IPS DF 6.9 (cell line): ENCODE measurements around the gene EGFL7.

Experiments used
- DNase-seq: peaks from one replicate; pipeline ENCODE4 v3.0.0-alpha.2; 2013; ENCODE audit warnings: low read depth, low spot score
- H3K27ac ChIP-seq: one replicate; pipeline ENCODE4 v1.5.1; 2013; ENCODE audit warnings: low read length, control low read depth
- H3K27me3 ChIP-seq: 2 replicates; pipeline ENCODE4 v1.6.1; 2013; ENCODE audit warnings: mild to moderate bottlenecking, low read length; ENCODE audit not compliant: control insufficient read depth, insufficient read depth
- H3K36me3 ChIP-seq: 2 replicates; pipeline ENCODE4 v1.6.1; 2013; ENCODE audit warnings: low read length; ENCODE audit not compliant: control insufficient read depth, insufficient read depth
- H3K4me1 ChIP-seq: 2 replicates; pipeline ENCODE4 v1.6.1; 2013; ENCODE audit warnings: low read length; ENCODE audit not compliant: control insufficient read depth, insufficient read depth
- H3K4me3 ChIP-seq: 2 replicates; pipeline ENCODE4 v1.5.1; 2013; ENCODE audit warnings: mild to moderate bottlenecking, low read length
- H3K9me3 ChIP-seq: 2 replicates; pipeline ENCODE4 v1.6.1; 2013; ENCODE audit warnings: low read length, inconsistent platforms; ENCODE audit not compliant: control insufficient read depth, insufficient read depth
- WGBS: extraction: QIAGEN DNeasy Blood & Tissue Kit; methylation state at CpG from one replicate; pipeline ENCODE4 v1.1.7; 2013; ENCODE audit warnings: mixed read lengths, missing lambda C conversion rate; ENCODE audit not compliant: insufficient read length, insufficient coverage; 5-methylcytosine and 5-hydroxymethylcytosine counted together

EGFL7 gene

DNA sequence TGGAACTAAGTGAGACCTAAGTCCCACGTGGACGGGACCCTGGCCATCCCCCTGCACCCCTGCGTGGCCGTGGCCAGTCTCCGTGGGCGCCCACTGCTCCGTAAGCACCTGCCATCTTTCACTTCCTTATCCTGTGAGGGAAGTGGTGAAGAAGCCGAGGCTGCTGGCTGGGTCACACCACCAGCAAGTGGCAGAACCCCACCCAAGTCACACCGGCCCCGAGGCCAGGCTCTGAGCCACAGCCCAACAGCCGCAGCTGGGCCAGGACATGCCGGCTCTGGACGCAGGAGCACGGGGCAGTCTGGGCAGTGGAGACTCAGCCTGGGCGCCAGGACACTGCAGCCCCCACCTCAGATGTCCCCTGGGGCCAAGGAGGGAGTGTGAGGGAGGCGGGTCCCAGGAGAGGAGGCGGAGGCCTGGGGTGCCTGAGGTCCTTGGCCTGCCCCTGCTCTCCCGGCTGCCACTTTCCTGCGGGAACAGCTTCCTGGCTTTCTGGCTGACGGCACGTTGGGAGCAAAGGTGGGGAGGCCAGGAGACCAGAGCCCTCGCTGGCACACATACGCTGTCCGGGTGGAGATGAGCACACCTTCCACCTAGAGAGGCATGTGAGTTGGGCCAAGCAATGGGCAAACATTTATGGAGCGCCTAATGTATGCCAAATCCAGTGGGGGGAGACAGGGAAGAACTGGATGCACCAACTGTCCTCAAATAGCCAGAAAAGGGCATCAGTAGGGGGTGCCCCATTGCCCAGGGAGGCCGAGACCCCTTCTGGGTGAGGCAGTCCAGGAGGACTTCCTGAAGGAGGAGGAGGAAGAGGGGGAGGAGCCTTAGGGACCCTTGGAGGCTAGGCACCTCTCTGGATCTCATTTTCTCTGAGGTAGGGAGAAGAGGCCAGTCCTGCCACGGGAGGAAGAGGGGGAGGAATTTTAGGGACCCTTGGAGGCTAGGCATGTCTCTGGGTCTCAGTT lies 43.9 kb upstream of the EGFL7 start:
- DNase-seq, result no peak
- Histone ChIP-seq H3K4me3 (no peak overlapping the region), H3K9me3 (no peaks in the 10 kb centered on the region), H3K27ac (no peak overlapping the region), H3K4me1 (peaks cover 1% of the 10 kb centered on the region), H3K27me3 (no peaks in the 10 kb centered on the region), H3K36me3 (no peaks in the 10 kb centered on the region; the same call in 1 of the 2 replicates)
- no CpG with 5 or more reads among the region's 27 CpGs for WGBS

GRCh38 chr9:136619742-136620440 lies 42.8 kb upstream of the EGFL7 start:
- WGBS, result no CpG with 5 or more reads among the region's 26 CpGs
- H3K4me1 ChIP-seq, result peaks cover 1% of the 10 kb centered on the region
- no peak overlapping the region for H3K27ac ChIP-seq
- no peak overlapping the region for H3K4me3 ChIP-seq
- no peaks in the 10 kb centered on the region for H3K27me3 ChIP-seq
- H3K9me3 ChIP-seq, result no peaks in the 10 kb centered on the region
- H3K36me3 ChIP-seq, result no peaks in the 10 kb centered on the region
- no peak for DNase-seq

DNA sequence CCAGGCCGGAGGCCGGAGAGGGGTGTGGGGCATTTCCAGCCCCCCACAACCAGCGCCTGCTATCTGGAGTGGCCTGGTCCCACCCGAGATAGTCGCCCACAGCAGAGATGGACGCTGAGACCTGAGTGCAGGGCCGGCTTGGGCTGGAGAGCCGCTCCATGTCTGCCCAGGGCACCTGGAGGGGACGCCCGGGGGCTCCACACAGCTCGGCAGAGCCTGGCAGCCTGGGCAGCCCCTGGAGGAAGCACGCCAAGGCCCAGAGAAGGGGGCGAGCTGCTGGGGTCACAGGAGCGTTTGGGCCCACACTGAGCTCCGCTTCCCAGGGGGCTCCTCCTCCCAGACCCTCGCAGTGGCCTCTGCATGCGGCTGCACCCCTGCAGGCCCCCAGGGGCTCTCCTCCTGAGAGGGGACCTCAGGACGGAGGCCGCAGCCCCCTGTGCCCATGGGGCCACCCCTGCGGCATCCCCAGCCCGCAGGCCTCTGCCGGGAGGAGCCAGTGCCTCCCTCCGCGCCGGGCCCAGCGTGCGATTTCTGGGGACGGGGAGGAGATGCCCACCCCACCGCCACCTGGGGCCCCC lies 42.2 kb upstream of the EGFL7 start:
- WGBS, result no CpG with 5 or more reads among the region's 29 CpGs
- Histone ChIP-seq H3K27me3 (no peaks in the 10 kb centered on the region), H3K9me3 (no peaks in the 10 kb centered on the region), H3K4me3 (no peak overlapping the region), H3K4me1 (peaks cover 1% of the 10 kb centered on the region), H3K36me3 (no peaks in the 10 kb centered on the region), H3K27ac (no peak overlapping the region)
- no peak for DNase-seq

DNA sequence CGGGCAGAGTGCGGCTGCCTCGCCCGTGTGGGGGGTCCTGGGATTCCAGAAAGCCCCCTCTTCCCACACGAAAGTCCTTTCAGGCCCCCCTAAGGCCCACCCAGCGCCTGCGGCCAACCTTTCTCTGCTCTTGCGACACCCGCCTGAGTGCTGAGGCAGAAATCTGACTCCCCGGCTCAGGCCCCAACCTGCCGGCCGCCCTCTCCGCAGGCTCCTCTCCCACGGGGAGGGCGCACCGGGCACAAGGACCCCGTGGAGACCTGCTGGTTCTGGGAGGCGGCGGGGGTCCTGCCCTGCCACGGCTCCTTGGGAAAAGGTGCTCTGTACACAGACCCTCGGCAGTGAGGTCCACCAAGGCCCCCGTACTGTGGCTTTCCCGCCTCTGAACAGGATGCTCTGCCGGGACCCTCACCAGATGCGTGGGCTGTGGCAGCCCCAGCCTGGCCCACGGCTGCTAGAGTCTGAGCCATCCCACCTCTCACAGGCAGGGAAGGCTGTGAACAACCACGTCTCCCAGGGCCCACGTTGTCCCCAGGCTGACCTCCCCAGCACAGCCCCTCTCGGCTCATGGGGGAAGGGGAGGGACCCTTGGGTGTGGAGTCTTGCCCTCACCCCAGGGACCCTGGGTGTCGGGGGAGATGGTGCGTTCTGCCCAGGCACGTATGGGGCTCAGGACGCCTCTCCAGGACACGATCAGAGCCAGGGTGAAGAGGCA lies 41.5 kb upstream of the EGFL7 start:
- Histone ChIP-seq H3K4me3 (no peak overlapping the region), H3K4me1 (peaks cover 1% of the 10 kb centered on the region; the same call in 1 of the 2 replicates), H3K9me3 (no peaks in the 10 kb centered on the region), H3K27ac (no peak overlapping the region), H3K27me3 (no peaks in the 10 kb centered on the region), H3K36me3 (no peaks in the 10 kb centered on the region)
- WGBS, result no CpG with 5 or more reads among the region's 34 CpGs
- DNase-seq, result no peak

- Histone ChIP-seq H3K36me3 (no peaks in the 10 kb centered on the region), H3K27me3 (no peaks in the 10 kb centered on the region), H3K4me3 (no peak overlapping the region), H3K9me3 (no peaks in the 10 kb centered on the region), H3K4me1 (peaks cover 1% of the 10 kb centered on the region; the same call in 1 of the 2 replicates), H3K27ac (no peak overlapping the region)
- DNase-seq, result no peak
- WGBS, result no CpG with 5 or more reads among the region's 10 CpGs
Observed at GRCh38 chr9:136621734-136622093, 41.0 kb upstream of the EGFL7 start.

DNA sequence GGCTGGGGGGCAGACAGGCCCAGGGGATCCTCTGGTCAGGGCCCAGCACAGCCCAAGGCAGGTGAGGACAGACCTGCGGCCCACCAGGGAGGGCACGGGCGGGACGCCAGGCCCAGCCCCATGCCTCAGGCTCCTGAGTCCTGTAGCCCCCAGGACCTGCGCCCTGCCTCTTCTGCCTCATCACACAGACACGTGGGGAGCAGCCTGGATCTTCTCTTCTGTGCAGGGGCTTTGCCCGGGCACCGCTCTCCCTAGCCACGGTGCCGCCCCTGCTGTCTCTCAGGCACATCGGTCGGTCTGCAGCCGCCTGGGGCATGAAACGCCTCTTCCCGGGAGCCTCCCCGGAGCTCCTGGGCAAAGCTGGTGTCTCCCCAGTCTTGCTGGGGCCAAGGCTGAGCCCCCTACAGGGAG lies 40.2 kb upstream of the EGFL7 start:
- Histone ChIP-seq H3K36me3 (no peaks in the 10 kb centered on the region), H3K27me3 (no peaks in the 10 kb centered on the region), H3K9me3 (no peaks in the 10 kb centered on the region), H3K27ac (no peak overlapping the region), H3K4me1 (peaks cover 1% of the 10 kb centered on the region; the same call in 1 of the 2 replicates), H3K4me3 (no peak overlapping the region)
- WGBS, result no CpG with 5 or more reads among the region's 16 CpGs
- DNase-seq, result no peak

- Histone ChIP-seq H3K27me3 (no peaks in the 10 kb centered on the region), H3K36me3 (no peaks in the 10 kb centered on the region), H3K27ac (no peak overlapping the region), H3K9me3 (no peaks in the 10 kb centered on the region), H3K4me3 (no peak overlapping the region), H3K4me1 (peaks cover 1% of the 10 kb centered on the region; the same call in 1 of the 2 replicates)
- no CpG with 5 or more reads among the region's 19 CpGs for WGBS
- DNase-seq, result no peak
Observed at GRCh38 chr9:136623016-136623841, 39.5 kb upstream of the EGFL7 start.

- WGBS, result no CpG with 5 or more reads among the region's 13 CpGs
- Histone ChIP-seq H3K36me3 (no peaks in the 10 kb centered on the region), H3K27ac (no peak overlapping the region), H3K4me1 (peaks cover 1% of the 10 kb centered on the region; the same call in 1 of the 2 replicates), H3K27me3 (no peaks in the 10 kb centered on the region), H3K9me3 (no peaks in the 10 kb centered on the region), H3K4me3 (no peak overlapping the region)
- DNase-seq, result no peak
Observed at GRCh38 chr9:136623842-136624183, 38.9 kb upstream of the EGFL7 start.

GRCh38 chr9:136624184-136624951 lies 38.3 kb upstream of the EGFL7 start:
- Histone ChIP-seq H3K36me3 (no peaks in the 10 kb centered on the region), H3K9me3 (no peaks in the 10 kb centered on the region), H3K27me3 (no peaks in the 10 kb centered on the region), H3K27ac (no peak overlapping the region), H3K4me3 (no peak overlapping the region), H3K4me1 (0 out of 2 replicates have a peak, but pooled peaks cover 1% of the 10 kb centered on the region)
- DNase-seq, result no peak
- no CpG with 5 or more reads among the region's 16 CpGs for WGBS
